GM21717 (cell line): ENCODE data around the gene TMEM179.

Experiments used
- ATAC-seq: cut with Tn5 transposase; IDR thresholded peaks from one replicate; pipeline ENCODE4 v1.9.1; 2021; ENCODE audit warnings: mild to moderate bottlenecking, moderate library complexity; ENCODE audit not compliant: unreplicated experiment

Gene TMEM179

DNA sequence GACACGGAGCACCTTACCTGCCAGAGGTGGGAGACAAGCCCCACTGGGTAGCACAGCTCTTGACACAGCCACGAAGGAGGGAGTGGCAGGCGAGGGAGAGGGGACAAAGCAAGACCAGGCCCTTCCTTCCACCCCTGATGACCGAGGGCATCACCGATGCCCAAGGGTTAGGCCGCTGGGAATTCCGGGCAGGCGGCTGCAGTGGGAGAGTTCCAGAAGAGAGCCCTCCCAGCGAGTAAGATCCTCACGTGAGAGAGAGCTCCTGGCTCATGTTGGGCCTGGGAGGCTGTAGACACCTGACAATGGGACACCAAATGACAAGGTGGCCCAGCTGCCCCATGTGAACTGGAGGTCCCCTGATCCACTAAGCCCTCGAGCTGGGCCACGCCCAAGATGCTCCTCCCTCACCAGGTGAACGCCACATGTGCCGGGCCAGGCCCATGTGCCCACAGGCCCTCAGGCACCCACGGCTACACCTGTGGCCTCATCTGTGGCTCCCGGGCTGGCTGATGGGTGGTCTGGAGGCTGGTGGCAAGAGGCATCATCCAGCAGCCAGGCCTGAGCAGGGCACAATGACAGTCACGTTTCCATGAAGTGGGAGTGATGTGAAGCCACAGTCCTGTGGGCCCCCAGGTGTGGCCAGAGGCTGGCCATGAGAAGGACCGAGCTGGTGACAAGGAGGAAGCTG, 57.1 kb downstream of the TMEM179 start:
- ATAC-seq, result no peak

GRCh38 chr14:104546591-104547309, 57.8 kb downstream of the TMEM179 start:
- ATAC-seq, result no peak

DNA sequence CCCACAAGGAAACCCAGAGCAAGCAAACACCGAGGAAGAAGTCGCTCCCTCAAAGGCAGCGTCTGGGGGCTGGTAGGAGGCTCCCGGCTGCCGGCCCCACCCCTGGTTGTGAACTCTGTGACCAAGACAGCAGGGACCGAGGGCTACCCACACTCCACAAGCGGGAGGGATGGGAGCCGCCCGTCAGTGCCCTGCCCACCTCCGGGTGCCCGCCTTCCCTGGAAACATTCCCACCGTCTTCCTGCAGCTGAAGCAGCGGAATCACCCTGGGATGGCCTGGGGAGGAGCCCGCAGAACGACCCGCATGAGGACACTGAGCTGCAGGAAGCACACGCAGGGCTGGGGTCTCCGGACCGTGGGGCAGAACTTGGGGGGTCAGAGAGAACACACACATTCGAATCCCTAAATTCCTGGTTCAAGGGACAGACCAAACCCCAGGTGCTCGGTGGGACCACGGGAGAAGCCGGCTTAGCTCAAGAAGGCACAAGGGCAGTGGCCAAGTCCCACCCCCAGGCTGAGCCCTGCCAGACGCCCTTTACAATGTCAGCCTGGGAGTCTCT, 58.5 kb downstream of the TMEM179 start:
- no peak for ATAC-seq

DNA sequence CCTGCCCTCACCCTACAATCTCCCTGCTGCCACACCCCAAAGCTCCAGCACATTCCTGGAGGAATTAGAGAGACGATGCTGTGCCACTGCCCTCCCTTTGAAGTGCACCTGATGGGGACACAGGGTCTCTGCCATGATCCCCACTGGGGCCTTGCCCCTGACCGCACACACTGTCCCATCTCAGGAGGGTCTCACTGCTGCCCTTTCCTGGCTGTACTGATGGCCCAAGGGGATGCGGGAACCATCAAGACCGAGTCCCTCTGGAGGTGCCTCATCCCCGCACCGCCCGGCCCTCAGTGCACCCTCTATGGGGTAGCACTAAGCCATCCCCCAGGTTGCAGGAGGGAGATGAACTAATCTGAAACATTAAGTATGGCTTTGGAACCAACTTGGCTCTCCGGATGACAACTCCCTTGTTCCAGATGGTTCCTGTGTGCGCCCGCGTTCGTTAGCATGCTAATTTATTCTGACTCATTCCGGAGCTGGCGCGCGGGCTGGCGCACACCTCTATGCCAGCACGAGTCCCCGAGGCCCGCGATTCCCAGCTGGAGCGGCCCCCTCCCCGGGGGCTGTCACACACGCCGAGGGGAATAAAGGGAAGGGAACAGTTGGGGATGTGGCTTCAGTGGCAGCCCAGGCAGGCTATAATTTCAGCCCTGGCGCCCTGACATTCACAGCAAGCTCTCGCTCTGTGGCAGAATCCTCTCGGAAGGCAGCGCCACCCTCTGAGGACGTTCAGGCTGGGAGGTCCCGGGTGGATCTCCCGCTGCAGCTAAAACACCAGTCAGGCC, 59.2 kb downstream of the TMEM179 start:
- ATAC-seq, result no peak

DNA sequence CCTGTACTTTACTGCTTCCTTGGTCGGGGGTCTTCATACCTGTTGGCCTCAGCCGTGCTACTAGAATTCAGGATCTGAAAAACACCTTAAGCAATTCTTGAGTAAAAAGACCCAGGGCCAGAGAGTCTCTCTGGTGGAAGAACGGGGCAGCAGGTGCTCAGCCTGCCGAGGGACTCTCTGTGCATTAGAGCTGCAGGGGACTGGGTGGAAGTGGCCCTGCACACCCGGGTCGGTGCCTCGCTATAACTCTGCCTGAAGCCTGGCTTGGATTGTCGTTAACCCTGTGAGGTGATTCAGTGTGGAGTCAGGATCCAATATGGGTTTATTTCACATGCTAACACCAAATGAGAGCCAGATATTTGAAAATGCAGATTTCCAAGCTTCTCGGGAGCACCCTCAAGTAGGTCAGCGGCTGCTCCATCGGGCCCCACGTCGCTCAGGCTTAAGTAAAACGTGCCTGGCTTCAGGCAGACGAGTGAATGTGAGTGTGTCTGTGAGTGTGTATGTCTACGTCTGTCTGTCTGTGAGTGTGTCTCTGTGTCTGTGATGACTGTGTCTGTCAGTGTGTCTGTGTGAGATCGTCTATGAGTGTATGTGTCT, 60.1 kb downstream of the TMEM179 start:
- no peak for ATAC-seq

DNA sequence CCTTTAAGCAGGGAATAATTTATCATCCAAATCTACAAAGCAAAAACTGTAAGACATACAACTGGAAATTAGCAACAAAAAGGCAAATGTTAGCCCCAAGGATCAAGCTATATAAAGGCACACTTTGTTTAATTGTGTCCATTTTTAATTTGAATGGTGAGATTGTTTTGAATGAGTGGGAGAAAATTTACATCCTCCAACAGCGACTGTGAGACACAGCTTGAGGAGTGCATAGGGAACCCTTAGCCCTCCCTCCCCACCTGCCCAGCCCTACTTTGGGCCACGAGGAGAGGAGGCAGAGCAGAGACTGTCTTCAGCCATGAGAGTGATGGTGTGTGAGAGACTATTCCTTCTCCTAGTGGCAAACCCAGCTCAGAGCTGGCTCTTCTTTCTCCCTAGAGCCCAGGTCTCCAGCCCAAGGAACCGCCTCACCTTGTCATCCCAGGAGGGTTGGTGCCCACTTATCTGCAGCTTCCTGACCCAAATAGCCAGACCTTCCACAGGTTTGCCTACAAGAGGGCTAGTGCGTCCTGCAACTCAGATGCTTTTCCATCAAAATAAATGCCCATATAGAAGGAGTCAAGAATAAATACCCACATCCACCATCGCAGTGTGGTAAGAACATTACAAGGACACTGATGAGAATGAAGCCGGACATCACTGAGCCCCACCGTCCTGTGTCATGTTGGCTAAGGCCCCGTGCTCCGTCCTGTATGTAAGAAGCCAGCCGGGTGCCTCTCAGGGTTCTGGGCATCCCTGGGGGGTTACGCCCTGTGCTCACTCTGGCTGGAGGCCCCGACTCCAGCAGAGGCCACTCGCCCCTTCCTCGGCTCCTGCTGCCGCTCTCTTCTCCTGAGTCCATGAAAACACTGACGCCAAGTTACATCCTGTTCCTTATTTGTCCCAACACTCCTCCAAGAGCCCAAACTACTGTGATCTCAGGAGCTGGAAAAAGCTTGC, 61.4 kb downstream of the TMEM179 start:
- no peak for ATAC-seq

DNA sequence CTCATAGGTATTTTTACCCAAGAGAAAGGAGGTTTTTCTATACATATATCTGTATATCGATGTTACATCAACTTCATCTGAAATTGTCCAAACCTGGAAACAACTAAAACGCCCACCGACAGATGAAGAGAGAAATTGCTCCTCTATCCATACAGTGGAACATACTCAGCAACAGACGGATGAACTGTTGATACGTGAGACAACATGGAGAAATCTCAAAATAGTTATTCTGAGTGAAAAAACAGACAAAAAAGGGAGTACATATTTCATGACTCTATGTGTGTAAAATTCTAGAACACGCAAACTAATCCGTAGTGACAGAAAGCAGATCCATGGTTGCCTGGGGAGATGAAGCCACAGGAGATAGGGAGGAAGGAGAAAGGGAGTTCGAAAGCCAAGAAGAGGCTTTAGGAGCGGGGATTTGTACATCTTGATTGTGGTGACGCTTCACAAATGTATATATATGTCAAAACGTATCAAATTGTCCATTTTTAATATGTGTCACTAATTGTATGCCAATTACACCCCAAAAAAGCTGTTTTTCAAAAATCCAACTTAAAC, 62.6 kb downstream of the TMEM179 start:
- ATAC-seq, result no peak
